ENCODE measurements around the gene CAPNS1. TPM values are rescaled to one million over a fixed set of nuclear protein-coding genes. Genes with fewer than 3 reads are reported as not detected.
"Not testable (repeated sequence)": the region's sequence is repeated elsewhere in the genome, so short reads cannot be mapped to it uniquely, and the experiment has no call there.

Gene CAPNS1
- total RNA-seq, 4 donors from 2014 or later, result 94.8 to 252 (median 165) TPM

DNA sequence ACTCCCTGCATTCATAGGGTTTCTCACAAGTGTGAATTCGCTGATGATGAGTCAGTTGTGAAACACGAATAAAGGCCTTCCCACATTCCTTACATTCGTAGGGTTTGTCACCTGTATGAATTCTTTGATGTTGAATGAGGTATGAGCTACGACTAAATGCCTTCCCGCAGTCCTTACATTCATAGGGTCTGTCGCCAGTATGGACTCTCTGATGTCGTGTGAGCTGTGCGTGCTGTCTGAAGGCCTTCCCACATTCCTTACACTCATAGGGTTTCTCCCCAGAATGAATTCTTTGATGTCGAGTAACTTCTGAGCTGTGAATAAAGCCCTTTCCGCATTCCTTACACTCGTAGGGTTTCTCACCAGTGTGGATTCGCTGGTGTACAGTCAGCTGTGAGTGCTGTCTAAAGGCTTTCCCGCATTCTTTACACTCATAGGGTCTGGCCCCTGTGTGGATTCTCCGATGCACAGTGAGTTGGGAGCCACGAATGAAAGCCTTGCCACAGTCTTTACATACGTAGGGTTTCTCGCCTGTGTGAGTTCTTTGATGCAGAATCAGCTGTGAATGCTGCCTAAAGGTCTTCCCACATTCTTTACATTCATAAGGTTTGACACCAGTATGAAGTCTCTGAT is 42.9 kb downstream of the CAPNS1 start:
- H3K4me3 ChIP-seq, result no peak overlapping the region
- in situ Hi-C loops (cut with MboI; ENCODE audit: low sequenced_read_pairs in 4 of 4), result no loop called here
- peak overlapping the region in 2 of 4 donors; percentile 38 to 64 for H3K27ac ChIP-seq
- ATAC-seq (no peak), DNase-seq (no peak)
- peaks cover 0 to 8% of the 10 kb centered on the region in 2 donors for H3K36me3 ChIP-seq
- no peaks in the 10 kb centered on the region for H3K27me3 ChIP-seq
- intact Hi-C loops (cut with DNase I; ENCODE audit: low total_unique reads), result no loop called here
- H3K4me1 ChIP-seq, result peaks cover 7 to 15% of the 10 kb centered on the region in 2 donors
- TF ChIP-seq, protein P1, sequence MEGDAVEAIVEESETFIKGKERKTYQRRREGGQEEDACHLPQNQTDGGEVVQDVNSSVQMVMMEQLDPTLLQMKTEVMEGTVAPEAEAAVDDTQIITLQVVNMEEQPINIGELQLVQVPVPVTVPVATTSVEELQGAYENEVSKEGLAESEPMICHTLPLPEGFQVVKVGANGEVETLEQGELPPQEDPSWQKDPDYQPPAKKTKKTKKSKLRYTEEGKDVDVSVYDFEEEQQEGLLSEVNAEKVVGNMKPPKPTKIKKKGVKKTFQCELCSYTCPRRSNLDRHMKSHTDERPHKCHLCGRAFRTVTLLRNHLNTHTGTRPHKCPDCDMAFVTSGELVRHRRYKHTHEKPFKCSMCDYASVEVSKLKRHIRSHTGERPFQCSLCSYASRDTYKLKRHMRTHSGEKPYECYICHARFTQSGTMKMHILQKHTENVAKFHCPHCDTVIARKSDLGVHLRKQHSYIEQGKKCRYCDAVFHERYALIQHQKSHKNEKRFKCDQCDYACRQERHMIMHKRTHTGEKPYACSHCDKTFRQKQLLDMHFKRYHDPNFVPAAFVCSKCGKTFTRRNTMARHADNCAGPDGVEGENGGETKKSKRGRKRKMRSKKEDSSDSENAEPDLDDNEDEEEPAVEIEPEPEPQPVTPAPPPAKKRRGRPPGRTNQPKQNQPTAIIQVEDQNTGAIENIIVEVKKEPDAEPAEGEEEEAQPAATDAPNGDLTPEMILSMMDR (IDR thresholded peaks at IDR 0.05 in 4 of 5, conservative IDR thresholded peaks at IDR 0.05 in 1 of 5), result no peak
- TF ChIP-seq POLR2A (IDR thresholded peaks at IDR 0.05), result no peak
- H3K9me3 ChIP-seq, result no peaks in the 10 kb centered on the region

DNA sequence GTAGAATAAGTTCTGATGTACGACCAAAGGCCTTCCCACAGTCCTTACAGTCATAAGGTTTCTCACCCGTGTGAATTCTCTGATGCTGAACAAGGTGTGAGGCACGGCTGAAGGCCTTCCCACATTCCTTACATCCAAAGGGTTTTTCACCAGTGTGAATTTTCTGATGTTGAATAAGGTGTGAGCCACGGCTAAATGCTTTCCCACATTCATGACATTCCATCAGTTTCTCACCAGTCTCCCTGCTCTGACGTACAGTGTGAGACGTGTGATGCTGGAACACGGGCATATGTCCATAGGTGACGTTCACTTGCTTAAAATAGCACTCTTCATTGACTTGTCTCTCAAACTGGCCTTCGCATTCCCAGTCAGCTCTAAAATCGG is 43.4 kb downstream of the CAPNS1 start:
- ATAC-seq, result peak; percentile 65 to 77
- no peak for TF ChIP-seq POLR2A (IDR thresholded peaks at IDR 0.05)
- TF ChIP-seq, protein P1 (IDR thresholded peaks at IDR 0.05 in 4 of 5, conservative IDR thresholded peaks at IDR 0.05 in 1 of 5), result no peak
- no peak overlapping the region for H3K4me3 ChIP-seq
- no peaks in the 10 kb centered on the region for H3K9me3 ChIP-seq
- in situ Hi-C loops (cut with MboI; ENCODE audit: low sequenced_read_pairs in 4 of 4), result no loop called here
- H3K36me3 ChIP-seq, result peaks cover 0 to 8% of the 10 kb centered on the region in 2 donors
- H3K4me1 ChIP-seq, result peaks cover 2 to 10% of the 10 kb centered on the region in 2 donors
- H3K27me3 ChIP-seq, result no peaks in the 10 kb centered on the region
- intact Hi-C loops (cut with DNase I; ENCODE audit: low total_unique reads), result no loop called here
- peak overlapping the region in 2 of 4 donors; percentile 38 to 64 for H3K27ac ChIP-seq
- peak; percentile 2 to 24 for DNase-seq

DNA sequence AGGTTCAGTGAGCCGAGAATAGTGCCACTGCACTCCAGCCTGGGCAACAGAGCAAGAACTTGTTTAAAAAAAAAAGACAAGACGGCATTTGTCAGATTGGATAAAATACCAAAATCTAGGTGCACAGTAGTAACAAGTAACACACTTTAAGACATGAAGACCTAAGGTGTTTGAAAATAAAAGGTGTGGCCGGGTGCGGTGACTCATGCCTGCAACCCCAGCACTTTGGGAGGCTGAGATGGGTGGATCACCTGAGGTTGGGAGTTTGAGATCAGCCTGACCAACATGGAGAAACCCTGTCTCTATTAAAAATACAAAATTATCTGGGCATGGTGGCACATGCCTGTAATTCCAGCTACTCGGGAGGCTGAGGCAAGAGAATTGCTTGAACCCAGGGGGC is 46.9 kb downstream of the CAPNS1 start:
- DNase-seq; H3K27ac ChIP-seq; H3K9me3 ChIP-seq; H3K4me3 ChIP-seq; in situ Hi-C loops (cut with MboI; ENCODE audit: low sequenced_read_pairs in 4 of 4); ATAC-seq; H3K27me3 ChIP-seq; H3K4me1 ChIP-seq; intact Hi-C loops (cut with DNase I; ENCODE audit: low total_unique reads): not testable (repeated sequence)
- peaks cover 0 to 13% of the 10 kb centered on the region in 2 donors for H3K36me3 ChIP-seq

DNA sequence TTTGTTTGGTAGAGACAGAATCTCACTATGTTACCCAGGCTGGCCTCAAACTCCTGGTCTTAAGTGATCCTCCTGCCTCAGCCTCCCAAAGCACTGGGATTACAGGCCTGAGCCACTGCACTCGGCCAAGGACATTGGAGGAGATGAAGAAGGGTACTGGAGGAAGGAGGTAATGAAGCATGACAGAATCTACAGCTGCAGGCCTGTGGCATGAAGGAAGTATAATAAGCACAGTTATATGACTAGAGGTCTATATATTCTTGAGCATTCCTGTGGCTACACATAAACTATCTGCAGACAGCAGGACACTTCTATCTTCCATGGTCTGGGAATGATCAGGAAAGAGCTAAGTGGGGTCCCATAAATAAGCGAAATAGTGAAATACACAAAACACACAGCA is 56.4 kb downstream of the CAPNS1 start:
- DNase-seq (no peak), ATAC-seq (no peak)
- Histone ChIP-seq H3K36me3 (peaks cover 0 to 29% of the 10 kb centered on the region in 2 donors), H3K27me3 (no peaks in the 10 kb centered on the region), H3K4me1 (no peaks in the 10 kb centered on the region), H3K9me3 (no peaks in the 10 kb centered on the region), H3K4me3 (no peak overlapping the region), H3K27ac (no peak overlapping the region)
- no peak for TF ChIP-seq POLR2A (IDR thresholded peaks at IDR 0.05)
- TF ChIP-seq, protein P1 (IDR thresholded peaks at IDR 0.05 in 4 of 5, conservative IDR thresholded peaks at IDR 0.05 in 1 of 5), result no peak
- intact Hi-C loops (cut with DNase I; ENCODE audit: low total_unique reads), result no loop called here
- in situ Hi-C loops (cut with MboI; ENCODE audit: low sequenced_read_pairs in 4 of 4), result no loop called here

DNA sequence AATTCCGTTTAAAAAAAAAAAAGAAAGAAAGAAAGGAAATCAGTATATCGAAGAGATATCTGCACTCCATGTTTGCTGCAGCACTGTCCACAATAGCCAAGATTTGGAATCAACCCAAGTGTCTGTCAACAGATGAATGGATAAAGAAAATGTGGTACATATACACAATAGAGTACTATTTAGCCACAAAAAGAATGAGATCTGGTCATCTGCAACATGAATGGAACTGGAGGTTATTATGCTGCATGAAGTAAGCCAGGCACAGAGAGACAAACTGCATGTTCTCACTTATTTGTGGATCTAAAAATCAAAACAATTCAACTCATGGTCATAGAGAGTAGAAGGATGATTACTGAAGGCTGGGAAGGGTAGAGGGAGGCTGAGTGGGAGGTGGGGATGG is 58.3 kb downstream of the CAPNS1 start:
- intact Hi-C loops (cut with DNase I; ENCODE audit: low total_unique reads), result no loop called here
- in situ Hi-C loops (cut with MboI; ENCODE audit: low sequenced_read_pairs in 4 of 4), result no loop called here
- peaks cover 0 to 25% of the 10 kb centered on the region in 2 donors for H3K36me3 ChIP-seq

More for the DNA sequence above, 58.3 kb downstream of the CAPNS1 start:
- DNase-seq (no peak), ATAC-seq (no peak)
- no peak overlapping the region for H3K27ac ChIP-seq
- no peak for TF ChIP-seq POLR2A (IDR thresholded peaks at IDR 0.05)
- TF ChIP-seq, protein P1 (IDR thresholded peaks at IDR 0.05 in 4 of 5, conservative IDR thresholded peaks at IDR 0.05 in 1 of 5), result no peak
- no peaks in the 10 kb centered on the region for H3K9me3 ChIP-seq
- H3K4me1 ChIP-seq, result no peaks in the 10 kb centered on the region
- H3K27me3 ChIP-seq, result no peaks in the 10 kb centered on the region
- H3K4me3 ChIP-seq, result no peak overlapping the region

Other genes starting within 250 kb of the CAPNS1 start
- 1 to 10 TPM in 3 of 4 donors, not detected in 1; 1.2 to 2.7 (median 2.3) TPM for gene NFKBID, start 239.5 kb upstream of the CAPNS1 start, total RNA-seq
- 1 to 10 TPM in 2 of 4 donors, not detected in 2; 1.2 to 1.5 TPM for gene HCST, start 237.5 kb upstream of the CAPNS1 start, total RNA-seq
- gene TYROBP, start 231.8 kb upstream of the CAPNS1 start, total RNA-seq, result 10 to 100 TPM in 3 of 4 donors, 1 to 10 TPM in 1; 7.2 to 25.6 (median 18.2) TPM
- 10 to 100 TPM in 2 of 4 donors, 1 to 10 TPM in 2; 7.4 to 18.2 (median 12.8) TPM for gene LRFN3, start 203.7 kb upstream of the CAPNS1 start, total RNA-seq
- 10 to 100 TPM; 42.8 to 54.9 (median 49.9) TPM for gene SDHAF1, start 144.9 kb upstream of the CAPNS1 start, total RNA-seq
- under 1 TPM in 1 of 4 donors, not detected in 3; 0.36 TPM for gene SYNE4, start 131.3 kb upstream of the CAPNS1 start, total RNA-seq
- gene ALKBH6, start 125.9 kb upstream of the CAPNS1 start, total RNA-seq, result 10 to 100 TPM; 10.6 to 50.1 (median 19.0) TPM
- gene CLIP3, start 107.2 kb upstream of the CAPNS1 start, total RNA-seq, result 1 to 10 TPM in 3 of 4 donors, under 1 TPM in 1; 0.61 to 3.2 (median 1.8) TPM
- gene THAP8, start 85.8 kb upstream of the CAPNS1 start, total RNA-seq, result 10 to 100 TPM in 1 of 4 donors, 1 to 10 TPM in 3; 6.1 to 10.5 (median 6.1) TPM
- gene WDR62, start 85.2 kb upstream of the CAPNS1 start, total RNA-seq, result 1 to 10 TPM in 2 of 4 donors, under 1 TPM in 2; 0.20 to 2.1 (median 1.0) TPM
- gene OVOL3, start 28.9 kb upstream of the CAPNS1 start, total RNA-seq, result not detected
- 10 to 100 TPM; 61.0 to 88.7 (median 79.4) TPM for gene POLR2I, start 25.2 kb upstream of the CAPNS1 start, total RNA-seq
- gene TBCB, start 24.6 kb upstream of the CAPNS1 start, total RNA-seq, result 100 to 1,000 TPM in 2 of 4 donors, 10 to 100 TPM in 2; 57.4 to 122 (median 96.7) TPM
- 100 to 1,000 TPM; 165 to 421 (median 223) TPM for gene COX7A1, start 12.4 kb downstream of the CAPNS1 start, total RNA-seq
- 1 to 10 TPM; 1.7 to 5.3 (median 2.3) TPM for gene ZNF565, start 74.6 kb downstream of the CAPNS1 start, total RNA-seq
- gene ZNF146, start 75.0 kb downstream of the CAPNS1 start, total RNA-seq, result 100 to 1,000 TPM in 1 of 4 donors, 10 to 100 TPM in 3; 47.8 to 108 (median 91.2) TPM
- 1 to 10 TPM in 1 of 4 donors, under 1 TPM in 3; 0.67 to 1.9 (median 0.74) TPM for gene ZFP14, start 239.1 kb downstream of the CAPNS1 start, total RNA-seq

Measured in gastrocnemius medialis (tissue), 4 donors.